Measurements from ENCODE around the gene PDCD5. TPM values are rescaled to one million over a fixed set of nuclear protein-coding genes. Genes with fewer than 3 reads are reported as not detected.

Gene PDCD5
- total RNA-seq, 1 experiment from 2014 or later: 118 TPM

GRCh38 chr19:32611161-32611560 lies 30.2 kb downstream of the PDCD5 start:
- H3K9me3 Mint-ChIP-seq: no peaks in the 10 kb centered on the region
- no peak overlapping the region for H4K91ac ChIP-seq (ENCODE audit: insufficient read length, low read depth, low read length)
- H4K8ac ChIP-seq (replicated peaks; ENCODE audit: insufficient read length, low read depth, low read length): no peak overlapping the region
- H3K4me3 Mint-ChIP-seq: no peak overlapping the region
- no peak overlapping the region for H4K5ac ChIP-seq (ENCODE audit: insufficient read length, low read depth, low read length)
- no peak overlapping the region for H3K4ac ChIP-seq (ENCODE audit: low read depth, low read length)
- H3T11ph ChIP-seq (ENCODE audit: low read length): no peak overlapping the region
- H2BK5ac ChIP-seq (ENCODE audit: insufficient read length, low read length): no peak overlapping the region
- no peak overlapping the region for H3K14ac ChIP-seq (ENCODE audit: insufficient read depth, low read length)
- H3K79me1 ChIP-seq (ENCODE audit: insufficient read depth, low read depth, low read length, poor library complexity, severe bottlenecking): no peaks in the 10 kb centered on the region
- H3K27ac ChIP-seq (ENCODE audit: insufficient read length, low read depth, low read length): no peak overlapping the region
- peak overlapping the region in 1 of 3 experiments; percentile 48; a peak in 1 of 7 replicates for H3K27ac Mint-ChIP-seq
- no peaks in the 10 kb centered on the region for H3K23me2 ChIP-seq (ENCODE audit: insufficient read length, low read depth, low read length, poor library complexity, severe bottlenecking)
- no peak overlapping the region for H2AK5ac ChIP-seq (ENCODE audit: insufficient read length, low read length)
- H3K9me3 ChIP-seq (ENCODE audit: control insufficient read depth, low read depth, low read length): no peaks in the 10 kb centered on the region
- no peak overlapping the region for H2BK15ac ChIP-seq (ENCODE audit: low read depth, low read length)
- no peak overlapping the region for H3K23ac ChIP-seq (ENCODE audit: insufficient read length, low read depth, low read length)
- H3K27me3 ChIP-seq (ENCODE audit: insufficient read depth, low read length): no peaks in the 10 kb centered on the region
- H2BK20ac ChIP-seq (ENCODE audit: low read depth, low read length, poor library complexity, severe bottlenecking): no peak overlapping the region
- H3K9ac ChIP-seq (ENCODE audit: extremely low read depth, insufficient read length, low read length): no peak overlapping the region
- H2BK12ac ChIP-seq (ENCODE audit: insufficient read length, low read depth, low read length): no peak overlapping the region
- DNase-seq: no peak
- H3K4me1 ChIP-seq (ENCODE audit: insufficient read depth, low read length): no peaks in the 10 kb centered on the region
- H4K20me1 ChIP-seq (ENCODE audit: control insufficient read depth, insufficient read depth, insufficient read length): no peaks in the 10 kb centered on the region
- no peaks in the 10 kb centered on the region for H3K79me2 ChIP-seq (ENCODE audit: insufficient read depth, low read length)
- no peak overlapping the region for H3K18ac ChIP-seq (ENCODE audit: insufficient read length, low read depth, low read length)
- H3K36me3 Mint-ChIP-seq (ENCODE audit: insufficient read depth in 1 of 3, low read depth in 3 of 3): peaks cover 35 to 69% (median 64%) of the 10 kb centered on the region in 3 experiments
- WGBS (ENCODE audit: extremely low coverage, insufficient read length, low lambda C conversion rate): no CpG with 5 or more reads among the region's 5 CpGs
- H3K4me1 Mint-ChIP-seq: no peaks in the 10 kb centered on the region
- H2BK120ac ChIP-seq (ENCODE audit: low read depth, low read length, poor library complexity, severe bottlenecking): no peak overlapping the region
- H3K4me2 ChIP-seq (ENCODE audit: insufficient read depth, insufficient read length, low read length): no peak overlapping the region
- H2AFZ ChIP-seq (ENCODE audit: low read length): no peak overlapping the region
- no peak overlapping the region for H3K56ac ChIP-seq (ENCODE audit: insufficient read length, low read depth, low read length)
- TF ChIP-seq CTCF (conservative IDR thresholded peaks at IDR 0.05): no peak
- no peaks in the 10 kb centered on the region for H3K27me3 Mint-ChIP-seq (ENCODE audit: low read depth)
